Measurements from ENCODE around the gene NCKAP5.

Gene NCKAP5

GRCh38 chr2:133573491-133574162 is 5.4 kb upstream of the NCKAP5 start:
- Mint-ChIP-seq H3K4me3 (no peak overlapping the region), H3K36me3 (ENCODE audit: low read depth) (no peaks in the 10 kb centered on the region), H3K4me1 (peaks cover 34% of the 10 kb centered on the region), H3K27ac (peak overlapping the region; percentile 43 to 65 (median 44)), H3K9me3 (no peaks in the 10 kb centered on the region), H3K27me3 (ENCODE audit: low read depth) (no peaks in the 10 kb centered on the region)
- TF ChIP-seq, protein P1, sequence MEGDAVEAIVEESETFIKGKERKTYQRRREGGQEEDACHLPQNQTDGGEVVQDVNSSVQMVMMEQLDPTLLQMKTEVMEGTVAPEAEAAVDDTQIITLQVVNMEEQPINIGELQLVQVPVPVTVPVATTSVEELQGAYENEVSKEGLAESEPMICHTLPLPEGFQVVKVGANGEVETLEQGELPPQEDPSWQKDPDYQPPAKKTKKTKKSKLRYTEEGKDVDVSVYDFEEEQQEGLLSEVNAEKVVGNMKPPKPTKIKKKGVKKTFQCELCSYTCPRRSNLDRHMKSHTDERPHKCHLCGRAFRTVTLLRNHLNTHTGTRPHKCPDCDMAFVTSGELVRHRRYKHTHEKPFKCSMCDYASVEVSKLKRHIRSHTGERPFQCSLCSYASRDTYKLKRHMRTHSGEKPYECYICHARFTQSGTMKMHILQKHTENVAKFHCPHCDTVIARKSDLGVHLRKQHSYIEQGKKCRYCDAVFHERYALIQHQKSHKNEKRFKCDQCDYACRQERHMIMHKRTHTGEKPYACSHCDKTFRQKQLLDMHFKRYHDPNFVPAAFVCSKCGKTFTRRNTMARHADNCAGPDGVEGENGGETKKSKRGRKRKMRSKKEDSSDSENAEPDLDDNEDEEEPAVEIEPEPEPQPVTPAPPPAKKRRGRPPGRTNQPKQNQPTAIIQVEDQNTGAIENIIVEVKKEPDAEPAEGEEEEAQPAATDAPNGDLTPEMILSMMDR (IDR thresholded peaks at IDR 0.05; ENCODE audit: unreplicated experiment in 3 of 3) = no peak

DNA sequence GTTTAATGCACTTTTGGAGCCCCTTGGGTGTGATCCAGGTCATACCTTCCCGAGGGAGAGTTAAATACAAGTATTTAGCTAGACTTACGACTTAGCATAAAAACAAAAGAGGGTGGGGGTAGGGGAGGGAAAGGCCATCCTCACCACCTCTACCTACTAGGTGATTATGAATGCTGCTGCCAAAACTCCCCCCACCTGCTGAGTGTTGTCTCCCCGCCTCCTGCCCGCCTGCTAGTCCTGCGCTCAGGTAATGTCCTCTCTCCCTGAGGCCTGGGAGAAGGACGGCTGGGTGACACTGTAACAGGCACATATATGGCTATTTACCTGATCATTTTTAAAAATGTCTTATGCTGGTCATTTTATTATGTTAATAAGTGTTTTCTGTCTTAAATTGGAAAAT is 3.0 kb upstream of the NCKAP5 start:
- no peak overlapping the region for H3K4me3 Mint-ChIP-seq
- TF ChIP-seq, protein P1 (IDR thresholded peaks at IDR 0.05; ENCODE audit: unreplicated experiment in 3 of 3) = no peak
- no peaks in the 10 kb centered on the region for H3K27me3 Mint-ChIP-seq (ENCODE audit: low read depth)
- H3K4me1 Mint-ChIP-seq = peaks cover 55% of the 10 kb centered on the region
- peak overlapping the region in 2 of 3 experiments; percentile 64 to 88 for H3K27ac Mint-ChIP-seq
- H3K36me3 Mint-ChIP-seq (ENCODE audit: low read depth) = no peaks in the 10 kb centered on the region
- H3K9me3 Mint-ChIP-seq = no peaks in the 10 kb centered on the region

GRCh38 chr2:133570542-133570941 is 2.3 kb upstream of the NCKAP5 start:
- Mint-ChIP-seq H3K4me1 (peaks cover 61% of the 10 kb centered on the region), H3K27me3 (ENCODE audit: low read depth) (no peaks in the 10 kb centered on the region), H3K4me3 (no peak overlapping the region), H3K9me3 (no peaks in the 10 kb centered on the region), H3K36me3 (ENCODE audit: low read depth) (no peaks in the 10 kb centered on the region), H3K27ac (peak overlapping the region; percentile 64 to 88 (median 84))
- TF ChIP-seq, protein P1 (IDR thresholded peaks at IDR 0.05; ENCODE audit: unreplicated experiment in 3 of 3) = no peak

DNA sequence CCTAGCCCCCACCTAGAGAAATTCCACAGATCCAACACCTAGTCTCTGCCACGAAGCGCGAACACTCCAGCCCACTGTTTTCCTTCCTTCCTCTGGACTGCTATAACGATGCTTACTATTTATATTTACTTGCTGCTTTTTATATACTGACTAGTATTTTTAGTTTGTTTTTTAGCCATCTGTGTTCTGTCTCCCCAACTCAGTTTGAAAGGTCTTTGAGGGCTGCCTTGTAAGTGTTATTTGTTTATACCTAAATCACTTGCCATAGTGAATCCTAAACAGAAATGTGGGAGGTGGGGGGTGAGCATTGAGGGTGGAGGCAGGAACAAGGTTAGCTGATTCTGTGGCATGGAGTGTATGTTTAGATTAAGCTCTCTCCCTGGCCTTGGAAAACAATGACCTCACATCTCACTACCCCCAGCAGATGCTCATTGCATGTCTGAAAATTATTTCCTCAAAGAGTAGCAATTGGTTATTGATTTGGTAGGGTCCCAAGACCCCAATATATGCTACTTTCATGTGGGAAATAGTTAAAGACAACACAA is 1.1 kb upstream of the NCKAP5 start:
- H3K9me3 Mint-ChIP-seq = no peaks in the 10 kb centered on the region
- H3K36me3 Mint-ChIP-seq (ENCODE audit: low read depth) = no peaks in the 10 kb centered on the region
- H3K4me1 Mint-ChIP-seq = peaks cover 61% of the 10 kb centered on the region
- peak overlapping the region; percentile 35 to 39 (median 36) for H3K4me3 Mint-ChIP-seq
- peaks cover 7% of the 10 kb centered on the region for H3K27me3 Mint-ChIP-seq (ENCODE audit: low read depth)
- TF ChIP-seq, protein P1 (IDR thresholded peaks at IDR 0.05; ENCODE audit: unreplicated experiment in 3 of 3) = no peak
- H3K27ac Mint-ChIP-seq = peak overlapping the region; percentile 41 to 84 (median 83)

GRCh38 chr2:133568598-133568997 is 335 bp upstream of the NCKAP5 start:
- peaks cover 7% of the 10 kb centered on the region for H3K27me3 Mint-ChIP-seq (ENCODE audit: low read depth)
- H3K36me3 Mint-ChIP-seq (ENCODE audit: low read depth) = no peaks in the 10 kb centered on the region
- no peaks in the 10 kb centered on the region for H3K9me3 Mint-ChIP-seq
- peak overlapping the region; percentile 83 to 92 (median 85) for H3K27ac Mint-ChIP-seq
- H3K4me3 Mint-ChIP-seq = peak overlapping the region; percentile 85 to 87 (median 86)
- peaks cover 56% of the 10 kb centered on the region for H3K4me1 Mint-ChIP-seq
- TF ChIP-seq, protein P1 (IDR thresholded peaks at IDR 0.05; ENCODE audit: unreplicated experiment in 3 of 3) = no peak

GRCh38 chr2:133562558-133562957 is 5.7 kb downstream of the NCKAP5 start:
- no peaks in the 10 kb centered on the region for H3K9me3 Mint-ChIP-seq
- no peak overlapping the region for H3K4me3 Mint-ChIP-seq
- H3K27me3 Mint-ChIP-seq (ENCODE audit: low read depth) = peaks cover 7% of the 10 kb centered on the region
- no peaks in the 10 kb centered on the region for H3K36me3 Mint-ChIP-seq (ENCODE audit: low read depth)
- TF ChIP-seq, protein P1 (IDR thresholded peaks at IDR 0.05; ENCODE audit: unreplicated experiment in 3 of 3) = no peak
- peaks cover 32% of the 10 kb centered on the region for H3K4me1 Mint-ChIP-seq
- H3K27ac Mint-ChIP-seq = peak overlapping the region in 1 of 3 experiments; percentile 5

Data from nephron (organoid).